ENCODE results near the gene TFRC.

DNA sequence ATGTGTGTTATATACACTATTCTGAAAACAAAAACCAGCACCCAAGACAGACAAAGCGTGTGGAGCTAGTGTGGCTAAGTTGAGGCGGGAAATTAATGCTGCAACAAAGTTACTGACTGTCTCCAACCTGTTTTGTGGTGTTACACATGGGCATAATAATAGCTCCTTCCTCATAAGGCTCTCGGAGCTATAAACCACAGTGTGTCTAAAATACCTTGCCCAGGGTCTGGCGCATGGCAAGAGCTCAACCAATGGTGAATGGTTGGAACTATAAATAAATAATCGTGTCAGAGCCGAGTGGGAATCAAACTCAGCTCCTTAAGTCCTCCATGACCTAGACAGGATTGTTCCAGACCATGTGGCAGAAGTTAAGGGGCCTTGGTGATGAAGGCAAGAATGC lies 35.9 kb upstream of the TFRC start:
- TF ChIP-seq, protein P1, sequence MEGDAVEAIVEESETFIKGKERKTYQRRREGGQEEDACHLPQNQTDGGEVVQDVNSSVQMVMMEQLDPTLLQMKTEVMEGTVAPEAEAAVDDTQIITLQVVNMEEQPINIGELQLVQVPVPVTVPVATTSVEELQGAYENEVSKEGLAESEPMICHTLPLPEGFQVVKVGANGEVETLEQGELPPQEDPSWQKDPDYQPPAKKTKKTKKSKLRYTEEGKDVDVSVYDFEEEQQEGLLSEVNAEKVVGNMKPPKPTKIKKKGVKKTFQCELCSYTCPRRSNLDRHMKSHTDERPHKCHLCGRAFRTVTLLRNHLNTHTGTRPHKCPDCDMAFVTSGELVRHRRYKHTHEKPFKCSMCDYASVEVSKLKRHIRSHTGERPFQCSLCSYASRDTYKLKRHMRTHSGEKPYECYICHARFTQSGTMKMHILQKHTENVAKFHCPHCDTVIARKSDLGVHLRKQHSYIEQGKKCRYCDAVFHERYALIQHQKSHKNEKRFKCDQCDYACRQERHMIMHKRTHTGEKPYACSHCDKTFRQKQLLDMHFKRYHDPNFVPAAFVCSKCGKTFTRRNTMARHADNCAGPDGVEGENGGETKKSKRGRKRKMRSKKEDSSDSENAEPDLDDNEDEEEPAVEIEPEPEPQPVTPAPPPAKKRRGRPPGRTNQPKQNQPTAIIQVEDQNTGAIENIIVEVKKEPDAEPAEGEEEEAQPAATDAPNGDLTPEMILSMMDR (conservative IDR thresholded peaks at IDR 0.05; ENCODE audit: low read depth in 2 of 2), result no peak
- TF ChIP-seq EZH2phosphoT487 (IDR thresholded peaks at IDR 0.05; ENCODE audit: unreplicated experiment), result no peak
- TF ChIP-seq POLR2AphosphoS5 (IDR thresholded peaks at IDR 0.05; ENCODE audit: low read depth), result no peak
- TF ChIP-seq EZH2 (IDR thresholded peaks at IDR 0.05; ENCODE audit: low read depth, unreplicated experiment), result no peak
- TF ChIP-seq NANOG (IDR thresholded peaks at IDR 0.05; ENCODE audit: borderline replicate concordance), result no peak
- TF ChIP-seq, protein P2, sequence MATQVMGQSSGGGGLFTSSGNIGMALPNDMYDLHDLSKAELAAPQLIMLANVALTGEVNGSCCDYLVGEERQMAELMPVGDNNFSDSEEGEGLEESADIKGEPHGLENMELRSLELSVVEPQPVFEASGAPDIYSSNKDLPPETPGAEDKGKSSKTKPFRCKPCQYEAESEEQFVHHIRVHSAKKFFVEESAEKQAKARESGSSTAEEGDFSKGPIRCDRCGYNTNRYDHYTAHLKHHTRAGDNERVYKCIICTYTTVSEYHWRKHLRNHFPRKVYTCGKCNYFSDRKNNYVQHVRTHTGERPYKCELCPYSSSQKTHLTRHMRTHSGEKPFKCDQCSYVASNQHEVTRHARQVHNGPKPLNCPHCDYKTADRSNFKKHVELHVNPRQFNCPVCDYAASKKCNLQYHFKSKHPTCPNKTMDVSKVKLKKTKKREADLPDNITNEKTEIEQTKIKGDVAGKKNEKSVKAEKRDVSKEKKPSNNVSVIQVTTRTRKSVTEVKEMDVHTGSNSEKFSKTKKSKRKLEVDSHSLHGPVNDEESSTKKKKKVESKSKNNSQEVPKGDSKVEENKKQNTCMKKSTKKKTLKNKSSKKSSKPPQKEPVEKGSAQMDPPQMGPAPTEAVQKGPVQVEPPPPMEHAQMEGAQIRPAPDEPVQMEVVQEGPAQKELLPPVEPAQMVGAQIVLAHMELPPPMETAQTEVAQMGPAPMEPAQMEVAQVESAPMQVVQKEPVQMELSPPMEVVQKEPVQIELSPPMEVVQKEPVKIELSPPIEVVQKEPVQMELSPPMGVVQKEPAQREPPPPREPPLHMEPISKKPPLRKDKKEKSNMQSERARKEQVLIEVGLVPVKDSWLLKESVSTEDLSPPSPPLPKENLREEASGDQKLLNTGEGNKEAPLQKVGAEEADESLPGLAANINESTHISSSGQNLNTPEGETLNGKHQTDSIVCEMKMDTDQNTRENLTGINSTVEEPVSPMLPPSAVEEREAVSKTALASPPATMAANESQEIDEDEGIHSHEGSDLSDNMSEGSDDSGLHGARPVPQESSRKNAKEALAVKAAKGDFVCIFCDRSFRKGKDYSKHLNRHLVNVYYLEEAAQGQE (IDR thresholded peaks at IDR 0.05; ENCODE audit: unreplicated experiment), result no peak
- TF ChIP-seq JUNB (IDR thresholded peaks at IDR 0.05; ENCODE audit: unreplicated experiment), result no peak
- no peak for TF ChIP-seq CREB1 (CRISPR knock-in tag; IDR thresholded peaks at IDR 0.05; ENCODE audit: low read depth)
- TF ChIP-seq, protein P3, sequence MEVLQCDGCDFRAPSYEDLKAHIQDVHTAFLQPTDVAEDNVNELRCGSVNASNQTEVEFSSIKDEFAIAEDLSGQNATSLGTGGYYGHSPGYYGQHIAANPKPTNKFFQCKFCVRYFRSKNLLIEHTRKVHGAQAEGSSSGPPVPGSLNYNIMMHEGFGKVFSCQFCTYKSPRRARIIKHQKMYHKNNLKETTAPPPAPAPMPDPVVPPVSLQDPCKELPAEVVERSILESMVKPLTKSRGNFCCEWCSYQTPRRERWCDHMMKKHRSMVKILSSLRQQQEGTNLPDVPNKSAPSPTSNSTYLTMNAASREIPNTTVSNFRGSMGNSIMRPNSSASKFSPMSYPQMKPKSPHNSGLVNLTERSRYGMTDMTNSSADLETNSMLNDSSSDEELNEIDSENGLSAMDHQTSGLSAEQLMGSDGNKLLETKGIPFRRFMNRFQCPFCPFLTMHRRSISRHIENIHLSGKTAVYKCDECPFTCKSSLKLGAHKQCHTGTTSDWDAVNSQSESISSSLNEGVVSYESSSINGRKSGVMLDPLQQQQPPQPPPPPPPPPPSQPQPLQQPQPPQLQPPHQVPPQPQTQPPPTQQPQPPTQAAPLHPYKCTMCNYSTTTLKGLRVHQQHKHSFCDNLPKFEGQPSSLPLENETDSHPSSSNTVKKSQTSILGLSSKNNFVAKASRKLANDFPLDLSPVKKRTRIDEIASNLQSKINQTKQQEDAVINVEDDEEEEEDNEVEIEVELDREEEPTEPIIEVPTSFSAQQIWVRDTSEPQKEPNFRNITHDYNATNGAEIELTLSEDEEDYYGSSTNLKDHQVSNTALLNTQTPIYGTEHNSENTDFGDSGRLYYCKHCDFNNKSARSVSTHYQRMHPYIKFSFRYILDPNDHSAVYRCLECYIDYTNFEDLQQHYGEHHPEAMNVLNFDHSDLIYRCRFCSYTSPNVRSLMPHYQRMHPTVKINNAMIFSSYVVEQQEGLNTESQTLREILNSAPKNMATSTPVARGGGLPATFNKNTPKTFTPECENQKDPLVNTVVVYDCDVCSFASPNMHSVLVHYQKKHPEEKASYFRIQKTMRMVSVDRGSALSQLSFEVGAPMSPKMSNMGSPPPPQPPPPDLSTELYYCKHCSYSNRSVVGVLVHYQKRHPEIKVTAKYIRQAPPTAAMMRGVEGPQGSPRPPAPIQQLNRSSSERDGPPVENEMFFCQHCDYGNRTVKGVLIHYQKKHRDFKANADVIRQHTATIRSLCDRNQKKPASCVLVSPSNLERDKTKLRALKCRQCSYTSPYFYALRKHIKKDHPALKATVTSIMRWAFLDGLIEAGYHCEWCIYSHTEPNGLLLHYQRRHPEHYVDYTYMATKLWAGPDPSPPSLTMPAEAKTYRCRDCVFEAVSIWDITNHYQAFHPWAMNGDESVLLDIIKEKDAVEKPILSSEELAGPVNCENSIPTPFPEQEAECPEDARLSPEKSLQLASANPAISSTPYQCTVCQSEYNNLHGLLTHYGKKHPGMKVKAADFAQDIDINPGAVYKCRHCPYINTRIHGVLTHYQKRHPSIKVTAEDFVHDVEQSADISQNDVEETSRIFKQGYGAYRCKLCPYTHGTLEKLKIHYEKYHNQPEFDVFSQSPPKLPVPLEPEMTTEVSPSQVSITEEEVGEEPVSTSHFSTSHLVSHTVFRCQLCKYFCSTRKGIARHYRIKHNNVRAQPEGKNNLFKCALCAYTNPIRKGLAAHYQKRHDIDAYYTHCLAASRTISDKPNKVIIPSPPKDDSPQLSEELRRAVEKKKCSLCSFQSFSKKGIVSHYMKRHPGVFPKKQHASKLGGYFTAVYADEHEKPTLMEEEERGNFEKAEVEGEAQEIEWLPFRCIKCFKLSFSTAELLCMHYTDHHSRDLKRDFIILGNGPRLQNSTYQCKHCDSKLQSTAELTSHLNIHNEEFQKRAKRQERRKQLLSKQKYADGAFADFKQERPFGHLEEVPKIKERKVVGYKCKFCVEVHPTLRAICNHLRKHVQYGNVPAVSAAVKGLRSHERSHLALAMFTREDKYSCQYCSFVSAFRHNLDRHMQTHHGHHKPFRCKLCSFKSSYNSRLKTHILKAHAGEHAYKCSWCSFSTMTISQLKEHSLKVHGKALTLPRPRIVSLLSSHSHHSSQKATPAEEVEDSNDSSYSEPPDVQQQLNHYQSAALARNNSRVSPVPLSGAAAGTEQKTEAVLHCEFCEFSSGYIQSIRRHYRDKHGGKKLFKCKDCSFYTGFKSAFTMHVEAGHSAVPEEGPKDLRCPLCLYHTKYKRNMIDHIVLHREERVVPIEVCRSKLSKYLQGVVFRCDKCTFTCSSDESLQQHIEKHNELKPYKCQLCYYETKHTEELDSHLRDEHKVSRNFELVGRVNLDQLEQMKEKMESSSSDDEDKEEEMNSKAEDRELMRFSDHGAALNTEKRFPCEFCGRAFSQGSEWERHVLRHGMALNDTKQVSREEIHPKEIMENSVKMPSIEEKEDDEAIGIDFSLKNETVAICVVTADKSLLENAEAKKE (CRISPR knock-in tag; IDR thresholded peaks at IDR 0.05), result no peak
- TF ChIP-seq ZNF114 (CRISPR knock-in tag; IDR thresholded peaks at IDR 0.05), result no peak
- TF ChIP-seq, protein P4, sequence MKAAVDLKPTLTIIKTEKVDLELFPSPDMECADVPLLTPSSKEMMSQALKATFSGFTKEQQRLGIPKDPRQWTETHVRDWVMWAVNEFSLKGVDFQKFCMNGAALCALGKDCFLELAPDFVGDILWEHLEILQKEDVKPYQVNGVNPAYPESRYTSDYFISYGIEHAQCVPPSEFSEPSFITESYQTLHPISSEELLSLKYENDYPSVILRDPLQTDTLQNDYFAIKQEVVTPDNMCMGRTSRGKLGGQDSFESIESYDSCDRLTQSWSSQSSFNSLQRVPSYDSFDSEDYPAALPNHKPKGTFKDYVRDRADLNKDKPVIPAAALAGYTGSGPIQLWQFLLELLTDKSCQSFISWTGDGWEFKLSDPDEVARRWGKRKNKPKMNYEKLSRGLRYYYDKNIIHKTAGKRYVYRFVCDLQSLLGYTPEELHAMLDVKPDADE (IDR thresholded peaks at IDR 0.05), result no peak
